Thyroid gland (tissue), 4 donors: ENCODE results near the gene HSPA12A.

Experiments
- POLR2A ChIP-seq, 2 donors: fragments of 450-650 bp; IDR thresholded peaks; one replicate each; pipeline ENCODE4 v1.6.1; 2017; ENCODE audit warnings: antibody characterized with exemption in 2 of 2, mild to moderate bottlenecking in 2 of 2, moderate library complexity in 1 of 2
- TF ChIP-seq, protein P1 (sequence below), 6 experiments: fragments of 200-600 bp in 3 of 6; fragments of 450-650 bp in 3 of 6; sonication (generic) in 3 of 6; IDR thresholded peaks; one replicate each; pipeline ENCODE4 v1.5.1; 2016 to 2019; ENCODE audit warnings: antibody characterized with exemption in 6 of 6, mild to moderate bottlenecking in 2 of 6, inconsistent platforms in 1 of 6, moderate library complexity in 1 of 6

DNA sequence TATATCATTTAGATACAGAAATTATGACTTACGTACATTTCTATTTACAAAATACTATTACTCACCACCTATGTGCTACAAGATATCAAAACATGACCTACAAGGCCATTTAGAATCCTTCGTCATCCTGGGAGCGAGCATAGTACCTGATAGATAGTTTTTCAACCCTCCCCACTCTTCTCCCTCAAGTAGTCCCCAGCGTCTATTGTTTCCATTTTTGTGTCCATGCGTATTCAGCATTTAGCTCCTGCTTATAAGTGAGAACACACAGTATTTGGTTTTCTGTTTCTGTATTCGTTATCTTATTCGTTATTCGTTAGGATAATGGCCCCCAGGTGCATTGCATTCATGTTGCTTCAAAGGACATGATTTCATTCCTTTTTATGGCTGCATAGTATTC lies 93.5 kb downstream of the HSPA12A start:
- TF ChIP-seq, protein P1, sequence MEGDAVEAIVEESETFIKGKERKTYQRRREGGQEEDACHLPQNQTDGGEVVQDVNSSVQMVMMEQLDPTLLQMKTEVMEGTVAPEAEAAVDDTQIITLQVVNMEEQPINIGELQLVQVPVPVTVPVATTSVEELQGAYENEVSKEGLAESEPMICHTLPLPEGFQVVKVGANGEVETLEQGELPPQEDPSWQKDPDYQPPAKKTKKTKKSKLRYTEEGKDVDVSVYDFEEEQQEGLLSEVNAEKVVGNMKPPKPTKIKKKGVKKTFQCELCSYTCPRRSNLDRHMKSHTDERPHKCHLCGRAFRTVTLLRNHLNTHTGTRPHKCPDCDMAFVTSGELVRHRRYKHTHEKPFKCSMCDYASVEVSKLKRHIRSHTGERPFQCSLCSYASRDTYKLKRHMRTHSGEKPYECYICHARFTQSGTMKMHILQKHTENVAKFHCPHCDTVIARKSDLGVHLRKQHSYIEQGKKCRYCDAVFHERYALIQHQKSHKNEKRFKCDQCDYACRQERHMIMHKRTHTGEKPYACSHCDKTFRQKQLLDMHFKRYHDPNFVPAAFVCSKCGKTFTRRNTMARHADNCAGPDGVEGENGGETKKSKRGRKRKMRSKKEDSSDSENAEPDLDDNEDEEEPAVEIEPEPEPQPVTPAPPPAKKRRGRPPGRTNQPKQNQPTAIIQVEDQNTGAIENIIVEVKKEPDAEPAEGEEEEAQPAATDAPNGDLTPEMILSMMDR (IDR thresholded peaks at IDR 0.05) = no peak
- no peak for TF ChIP-seq POLR2A (IDR thresholded peaks at IDR 0.05)
